Hepatocyte (in vitro differentiated cells): ENCODE results near the gene HNRNPA2B1. TPM values are rescaled to one million over a fixed set of nuclear protein-coding genes. Genes with fewer than 3 reads are reported as not detected.

Source experiments
- DNase-seq: peaks from one replicate; pipeline ENCODE4 v3.0.0-alpha.2; 2016; ENCODE audit warnings: low spot score
- H2AFZ ChIP-seq: fragments of 200-600 bp; sonication (generic); 2 replicates; pipeline ENCODE4 v1.6.0; 2016; ENCODE audit warnings: antibody characterized with exemption, mild to moderate bottlenecking
- H3K27ac ChIP-seq: fragments of 200-600 bp; sonication (generic); 2 replicates; pipeline ENCODE4 v1.5.1; 2016; ENCODE audit warnings: mild to moderate bottlenecking
- H3K27me3 ChIP-seq: fragments of 200-600 bp; sonication (generic); 2 replicates; pipeline ENCODE4 v1.6.1; 2016
- H3K36me3 ChIP-seq: fragments of 200-600 bp; sonication (generic); replicated peaks from 2 replicates; pipeline ENCODE4 v1.5.1; 2016; ENCODE audit warnings: low read depth; ENCODE audit not compliant: insufficient read depth
- H3K4me1 ChIP-seq: fragments of 200-600 bp; sonication (generic); 2 replicates; pipeline ENCODE4 v1.5.1; 2016; ENCODE audit warnings: mild to moderate bottlenecking, moderate library complexity; ENCODE audit not compliant: insufficient read depth
- H3K4me2 ChIP-seq: fragments of 200-600 bp; sonication (generic); 2 replicates; pipeline ENCODE4 v1.6.0; 2016
- H3K4me3 ChIP-seq: fragments of 200-600 bp; sonication (generic); 2 replicates; pipeline ENCODE4 v1.5.1; 2016; ENCODE audit warnings: mild to moderate bottlenecking
- H3K79me2 ChIP-seq: fragments of 200-600 bp; sonication (generic); 2 replicates; pipeline ENCODE4 v1.6.0; 2017; ENCODE audit warnings: mild to moderate bottlenecking
- H3K9me2 ChIP-seq: fragments of 200-600 bp; sonication (generic); replicated peaks from 2 replicates; pipeline ENCODE4 v1.6.0; 2017; ENCODE audit warnings: mild to moderate bottlenecking; ENCODE audit not compliant: insufficient read depth
- H3K9me3 ChIP-seq: fragments of 200-600 bp; sonication (generic); 2 replicates; pipeline ENCODE4 v1.5.1; 2016; ENCODE audit warnings: low read depth, mild to moderate bottlenecking
- H4K20me1 ChIP-seq: fragments of 200-600 bp; sonication (generic); 2 replicates; pipeline ENCODE4 v1.6.0; 2016; ENCODE audit warnings: mild to moderate bottlenecking; ENCODE audit not compliant: insufficient read depth, poor library complexity, severe bottlenecking
- EZH2 ChIP-seq: fragments of 200-600 bp; sonication (generic); IDR thresholded peaks from 2 replicates; pipeline ENCODE4 v1.6.1; 2016; ENCODE audit warnings: antibody characterized with exemption, mild to moderate bottlenecking, borderline replicate concordance
- EZH2phosphoT487 ChIP-seq: fragments of 200-600 bp; sonication (generic); IDR thresholded peaks from one replicate; pipeline ENCODE4 v1.6.1; 2018; ENCODE audit warnings: antibody characterized with exemption, mild to moderate bottlenecking, low read depth, moderate library complexity; ENCODE audit not compliant: unreplicated experiment, severe bottlenecking
- WGBS: methylation state at CpG from one replicate; pipeline ENCODE4 v1.1.6; 2016; ENCODE audit warnings: low lambda C conversion rate; ENCODE audit errors: missing lambda C conversion rate; 5-methylcytosine and 5-hydroxymethylcytosine counted together
- polyA plus RNA-seq: library from polyadenylated mRNA; unstranded; fragments of >200 nt; fragmentation: Nextera tagmentation; extraction: Ambion mirVana; gene quantifications from 2 replicates; pipeline ENCODE4 v1.2.1, GENCODE V29; 2016
- total RNA-seq: library from RNA; depleted of rRNA; stranded (reverse); fragments of >200 nt; gene quantifications from 2 replicates; pipeline ENCODE4 v1.2.3, GENCODE V29; 2014
- TF ChIP-seq, protein P1 (sequence below): fragments of 200-600 bp; sonication (generic); IDR thresholded peaks from 2 replicates; pipeline ENCODE4 v1.5.1; 2016; ENCODE audit warnings: antibody characterized with exemption, mild to moderate bottlenecking; ENCODE audit not compliant: poor library complexity

HNRNPA2B1 gene
- total and polyA plus RNA-seq, 2 experiments from 2014 or later = 193 to 553 TPM

DNA sequence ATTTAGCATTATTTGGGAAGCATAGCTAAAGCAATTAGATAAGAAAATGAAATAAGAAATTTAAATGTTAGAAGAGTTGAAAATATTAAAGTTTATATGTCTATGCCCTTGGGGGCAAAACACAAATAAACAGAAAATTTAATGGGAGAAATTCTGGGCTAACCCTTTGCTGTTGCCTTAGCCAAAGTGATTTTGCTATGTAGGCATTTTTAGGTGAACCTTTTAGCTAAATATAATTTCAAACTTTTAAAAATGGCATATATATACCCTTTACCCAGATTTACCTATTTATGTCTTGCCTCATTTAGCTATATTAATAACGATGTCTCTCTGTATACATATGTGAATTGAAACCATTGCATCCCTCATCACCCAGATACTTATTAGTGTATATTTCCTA is 28.5 kb downstream of the HNRNPA2B1 start:
- peaks cover under 1% of the 10 kb centered on the region for H3K4me1 ChIP-seq
- H3K27me3 ChIP-seq = no peaks in the 10 kb centered on the region
- no peaks in the 10 kb centered on the region for H3K79me2 ChIP-seq
- H3K4me3 ChIP-seq = no peak overlapping the region
- WGBS = 100% methylated on average over 1 of the region's 1 CpG
- no peak overlapping the region for H3K4me2 ChIP-seq
- H3K36me3 ChIP-seq = no peaks in the 10 kb centered on the region
- no peaks in the 10 kb centered on the region for H4K20me1 ChIP-seq
- TF ChIP-seq, protein P1, sequence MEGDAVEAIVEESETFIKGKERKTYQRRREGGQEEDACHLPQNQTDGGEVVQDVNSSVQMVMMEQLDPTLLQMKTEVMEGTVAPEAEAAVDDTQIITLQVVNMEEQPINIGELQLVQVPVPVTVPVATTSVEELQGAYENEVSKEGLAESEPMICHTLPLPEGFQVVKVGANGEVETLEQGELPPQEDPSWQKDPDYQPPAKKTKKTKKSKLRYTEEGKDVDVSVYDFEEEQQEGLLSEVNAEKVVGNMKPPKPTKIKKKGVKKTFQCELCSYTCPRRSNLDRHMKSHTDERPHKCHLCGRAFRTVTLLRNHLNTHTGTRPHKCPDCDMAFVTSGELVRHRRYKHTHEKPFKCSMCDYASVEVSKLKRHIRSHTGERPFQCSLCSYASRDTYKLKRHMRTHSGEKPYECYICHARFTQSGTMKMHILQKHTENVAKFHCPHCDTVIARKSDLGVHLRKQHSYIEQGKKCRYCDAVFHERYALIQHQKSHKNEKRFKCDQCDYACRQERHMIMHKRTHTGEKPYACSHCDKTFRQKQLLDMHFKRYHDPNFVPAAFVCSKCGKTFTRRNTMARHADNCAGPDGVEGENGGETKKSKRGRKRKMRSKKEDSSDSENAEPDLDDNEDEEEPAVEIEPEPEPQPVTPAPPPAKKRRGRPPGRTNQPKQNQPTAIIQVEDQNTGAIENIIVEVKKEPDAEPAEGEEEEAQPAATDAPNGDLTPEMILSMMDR = no peak
- TF ChIP-seq EZH2 (no peak), EZH2phosphoT487 (no peak)
- H2AFZ ChIP-seq = no peak overlapping the region
- DNase-seq = no peak
- H3K9me3 ChIP-seq = no peaks in the 10 kb centered on the region
- H3K9me2 ChIP-seq = no peaks in the 10 kb centered on the region
- H3K27ac ChIP-seq = no peak overlapping the region

DNA sequence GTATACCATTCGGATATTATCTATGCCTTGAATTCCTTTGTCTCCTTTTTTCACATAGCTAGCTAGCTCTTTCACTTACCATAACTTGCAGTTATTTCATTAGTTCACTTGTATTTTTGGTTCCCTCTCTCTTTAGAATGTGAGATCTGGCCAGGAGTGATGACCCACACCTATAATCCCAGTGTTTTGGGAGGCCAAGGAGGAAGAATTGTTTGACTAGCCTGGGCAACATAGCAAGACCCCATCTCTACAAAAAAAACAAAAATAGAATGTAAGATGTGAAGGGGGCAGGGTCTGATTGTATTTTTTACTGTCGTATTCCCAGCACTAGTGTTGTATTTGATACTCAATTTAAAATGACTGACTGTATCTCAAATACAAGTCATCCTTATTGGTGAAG is 28.9 kb downstream of the HNRNPA2B1 start:
- no peaks in the 10 kb centered on the region for H3K27me3 ChIP-seq
- no peaks in the 10 kb centered on the region for H3K9me3 ChIP-seq
- H4K20me1 ChIP-seq = no peaks in the 10 kb centered on the region
- no peak for DNase-seq
- WGBS = 96% methylated on average over 2 of the region's 2 CpGs
- no peak overlapping the region for H3K27ac ChIP-seq
- H3K36me3 ChIP-seq = no peaks in the 10 kb centered on the region
- H3K79me2 ChIP-seq = no peaks in the 10 kb centered on the region
- no peaks in the 10 kb centered on the region for H3K9me2 ChIP-seq
- H3K4me1 ChIP-seq = peaks cover 4% of the 10 kb centered on the region
- no peak overlapping the region for H2AFZ ChIP-seq
- no peak overlapping the region for H3K4me3 ChIP-seq
- H3K4me2 ChIP-seq = no peak overlapping the region
- TF ChIP-seq EZH2phosphoT487 (no peak), EZH2 (no peak)
- TF ChIP-seq, protein P1 = no peak

DNA sequence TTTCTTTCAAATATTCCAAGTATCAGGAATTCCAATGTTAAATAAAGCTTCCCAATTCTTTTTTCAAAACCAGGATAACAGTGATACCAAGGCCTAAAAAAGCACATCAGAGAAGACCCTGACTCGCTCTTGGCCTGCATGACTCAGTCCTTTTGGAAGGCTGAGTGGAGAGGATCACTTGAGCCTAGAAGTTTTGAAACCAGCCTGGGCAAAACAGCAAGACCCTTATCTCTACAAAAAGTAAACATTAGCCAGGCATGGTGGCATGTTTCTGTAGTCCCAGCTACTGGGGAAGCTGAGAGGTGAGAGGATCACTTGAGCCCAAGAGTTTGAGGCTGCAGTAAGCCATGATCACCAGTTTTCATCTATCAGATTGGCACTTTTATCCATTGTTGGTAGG is 29.9 kb downstream of the HNRNPA2B1 start:
- Histone ChIP-seq H3K4me1 (peaks cover 4% of the 10 kb centered on the region), H3K27me3 (no peaks in the 10 kb centered on the region), H3K79me2 (no peaks in the 10 kb centered on the region), H3K4me2 (no peak overlapping the region), H3K4me3 (no peak overlapping the region), H3K27ac (no peak overlapping the region), H3K9me3 (no peaks in the 10 kb centered on the region), H4K20me1 (no peaks in the 10 kb centered on the region), H3K9me2 (no peaks in the 10 kb centered on the region), H2AFZ (no peak overlapping the region), H3K36me3 (no peaks in the 10 kb centered on the region)
- 76% methylated on average over 1 of the region's 1 CpG for WGBS
- TF ChIP-seq, protein P1 = no peak
- no peak for TF ChIP-seq EZH2phosphoT487
- TF ChIP-seq EZH2 = no peak
- DNase-seq = no peak

DNA sequence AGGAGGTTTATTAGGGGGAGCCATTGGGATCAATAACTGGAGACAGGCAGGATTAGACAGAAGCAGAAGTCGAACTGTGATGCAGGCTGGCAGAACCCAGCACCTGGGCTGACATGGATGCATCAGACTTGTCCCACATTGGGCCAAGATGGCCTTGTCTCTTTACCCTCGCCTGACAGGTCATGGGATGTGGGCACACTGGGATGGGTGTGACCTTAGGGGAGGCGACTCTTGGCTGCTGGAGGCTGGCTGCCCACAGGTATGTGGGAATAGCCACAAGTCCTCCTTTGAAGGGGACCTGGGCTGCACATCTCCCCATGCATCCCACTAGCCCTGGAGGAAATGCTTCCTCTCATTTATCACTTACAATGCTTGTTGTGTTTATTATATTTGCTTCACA is 31.3 kb downstream of the HNRNPA2B1 start:
- WGBS = 92% methylated on average over 3 of the region's 3 CpGs
- TF ChIP-seq EZH2phosphoT487 (no peak), EZH2 (no peak)
- TF ChIP-seq, protein P1 = no peak

More for the DNA sequence above, 31.3 kb downstream of the HNRNPA2B1 start:
- Histone ChIP-seq H4K20me1 (no peaks in the 10 kb centered on the region), H3K4me3 (no peak overlapping the region), H3K36me3 (no peaks in the 10 kb centered on the region), H3K79me2 (no peaks in the 10 kb centered on the region), H3K9me3 (no peaks in the 10 kb centered on the region), H3K9me2 (no peaks in the 10 kb centered on the region), H3K27ac (no peak overlapping the region), H3K4me1 (peaks cover 4% of the 10 kb centered on the region), H2AFZ (no peak overlapping the region), H3K27me3 (no peaks in the 10 kb centered on the region), H3K4me2 (no peak overlapping the region)
- no peak for DNase-seq
